ENCODE measurements around the gene ORM1. TPM values are rescaled to one million over a fixed set of nuclear protein-coding genes. Genes with fewer than 3 reads are reported as not detected.

ORM1 gene
- total RNA-seq, 1 donor from 2014 or later, result not detected

DNA sequence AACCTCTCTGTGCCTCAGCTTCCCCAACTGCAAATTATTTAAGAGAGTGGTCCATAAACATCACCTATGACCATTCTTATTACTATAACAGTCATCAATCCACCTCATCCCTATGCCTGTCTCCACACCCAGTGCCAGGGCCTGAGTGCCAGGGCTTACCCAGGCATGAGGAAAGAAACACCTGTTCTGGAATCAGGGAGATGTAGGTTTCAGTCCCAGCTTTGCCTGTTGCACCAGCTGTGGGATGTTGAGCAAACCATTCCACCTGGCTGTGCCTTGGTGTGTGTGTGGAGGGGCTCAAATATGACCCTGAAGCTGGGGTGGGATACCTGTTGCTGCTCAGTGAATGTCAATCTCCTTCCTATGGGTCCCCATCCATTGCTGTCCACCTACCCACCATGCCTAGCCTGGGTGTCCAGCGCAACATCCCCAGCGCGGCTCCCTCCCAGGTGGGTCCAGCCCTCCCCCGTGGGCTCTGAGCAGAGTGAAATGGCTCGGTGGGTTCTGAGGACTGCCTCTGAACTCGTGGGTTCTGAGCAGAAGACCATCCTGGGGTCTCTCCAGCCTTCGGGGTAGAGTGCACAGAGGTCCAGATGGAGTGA is 48.5 kb downstream of the ORM1 start:
- Mint-ChIP-seq H3K27ac (ENCODE audit: unreplicated experiment) (peak overlapping the region; percentile 50), H3K4me3 (no peak overlapping the region), H3K4me1 (peaks cover 29% of the 10 kb centered on the region), H3K9me3 (peaks cover 4% of the 10 kb centered on the region), H3K27me3 (ENCODE audit: low read depth) (no peaks in the 10 kb centered on the region), H3K36me3 (ENCODE audit: low read depth) (peaks cover 5% of the 10 kb centered on the region)
- TF ChIP-seq, protein P1, sequence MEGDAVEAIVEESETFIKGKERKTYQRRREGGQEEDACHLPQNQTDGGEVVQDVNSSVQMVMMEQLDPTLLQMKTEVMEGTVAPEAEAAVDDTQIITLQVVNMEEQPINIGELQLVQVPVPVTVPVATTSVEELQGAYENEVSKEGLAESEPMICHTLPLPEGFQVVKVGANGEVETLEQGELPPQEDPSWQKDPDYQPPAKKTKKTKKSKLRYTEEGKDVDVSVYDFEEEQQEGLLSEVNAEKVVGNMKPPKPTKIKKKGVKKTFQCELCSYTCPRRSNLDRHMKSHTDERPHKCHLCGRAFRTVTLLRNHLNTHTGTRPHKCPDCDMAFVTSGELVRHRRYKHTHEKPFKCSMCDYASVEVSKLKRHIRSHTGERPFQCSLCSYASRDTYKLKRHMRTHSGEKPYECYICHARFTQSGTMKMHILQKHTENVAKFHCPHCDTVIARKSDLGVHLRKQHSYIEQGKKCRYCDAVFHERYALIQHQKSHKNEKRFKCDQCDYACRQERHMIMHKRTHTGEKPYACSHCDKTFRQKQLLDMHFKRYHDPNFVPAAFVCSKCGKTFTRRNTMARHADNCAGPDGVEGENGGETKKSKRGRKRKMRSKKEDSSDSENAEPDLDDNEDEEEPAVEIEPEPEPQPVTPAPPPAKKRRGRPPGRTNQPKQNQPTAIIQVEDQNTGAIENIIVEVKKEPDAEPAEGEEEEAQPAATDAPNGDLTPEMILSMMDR (conservative IDR thresholded peaks at IDR 0.05), result no peak
- DNase-seq (ENCODE audit: low read depth, low spot score), result no peak

DNA sequence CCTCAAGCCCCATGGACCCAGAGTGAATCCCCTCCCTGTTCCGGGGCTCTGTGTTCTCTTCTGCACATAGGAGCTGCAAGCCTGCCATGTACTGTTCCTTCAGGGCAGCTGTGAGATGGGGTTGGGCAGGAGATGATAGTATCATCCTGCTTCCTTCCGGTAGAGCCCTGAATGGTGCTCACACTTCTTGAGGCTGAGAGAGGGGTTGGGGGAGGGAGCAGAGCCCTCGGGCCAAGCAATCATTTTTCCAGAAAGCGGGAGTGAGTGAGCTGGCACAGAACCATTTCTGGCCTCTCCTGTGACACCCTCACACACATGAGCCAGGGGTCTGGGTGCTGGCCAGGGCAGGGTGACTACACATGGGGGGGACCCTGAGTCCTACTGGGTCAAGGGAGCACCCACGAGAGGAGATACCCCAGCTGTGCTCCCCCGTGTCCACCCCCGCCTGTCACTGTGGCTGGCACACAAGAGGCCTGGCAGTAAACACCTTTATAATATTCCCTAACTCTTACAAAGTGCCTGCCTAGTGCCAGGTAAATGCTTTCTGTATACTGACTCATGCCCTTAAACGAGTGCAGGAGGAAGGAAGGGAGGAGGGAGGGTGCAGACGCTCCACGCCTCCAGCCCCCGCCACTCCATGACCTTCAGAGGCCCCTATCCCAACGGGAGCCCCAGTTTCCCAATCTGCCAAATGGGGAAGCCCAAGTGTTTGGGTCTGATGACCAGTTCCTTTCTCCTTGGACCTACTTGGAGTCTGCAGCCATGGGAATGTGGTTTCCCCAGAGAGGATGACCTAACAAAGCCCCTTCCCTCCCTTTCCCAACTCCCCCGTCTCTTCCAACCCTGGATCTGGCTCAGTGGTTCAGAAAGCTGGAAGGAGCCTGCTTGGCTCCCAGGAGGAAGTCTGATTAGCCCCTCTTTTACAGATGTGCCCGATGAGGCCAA is 49.3 kb downstream of the ORM1 start:
- H3K4me3 Mint-ChIP-seq, result no peak overlapping the region
- H3K27ac Mint-ChIP-seq (ENCODE audit: unreplicated experiment), result peak overlapping the region; percentile 57
- H3K9me3 Mint-ChIP-seq, result peaks cover 4% of the 10 kb centered on the region
- peaks cover 5% of the 10 kb centered on the region for H3K36me3 Mint-ChIP-seq (ENCODE audit: low read depth)
- H3K4me1 Mint-ChIP-seq, result peaks cover 29% of the 10 kb centered on the region
- no peak for DNase-seq (ENCODE audit: low read depth, low spot score)
- no peaks in the 10 kb centered on the region for H3K27me3 Mint-ChIP-seq (ENCODE audit: low read depth)
- TF ChIP-seq, protein P1 (conservative IDR thresholded peaks at IDR 0.05), result no peak

DNA sequence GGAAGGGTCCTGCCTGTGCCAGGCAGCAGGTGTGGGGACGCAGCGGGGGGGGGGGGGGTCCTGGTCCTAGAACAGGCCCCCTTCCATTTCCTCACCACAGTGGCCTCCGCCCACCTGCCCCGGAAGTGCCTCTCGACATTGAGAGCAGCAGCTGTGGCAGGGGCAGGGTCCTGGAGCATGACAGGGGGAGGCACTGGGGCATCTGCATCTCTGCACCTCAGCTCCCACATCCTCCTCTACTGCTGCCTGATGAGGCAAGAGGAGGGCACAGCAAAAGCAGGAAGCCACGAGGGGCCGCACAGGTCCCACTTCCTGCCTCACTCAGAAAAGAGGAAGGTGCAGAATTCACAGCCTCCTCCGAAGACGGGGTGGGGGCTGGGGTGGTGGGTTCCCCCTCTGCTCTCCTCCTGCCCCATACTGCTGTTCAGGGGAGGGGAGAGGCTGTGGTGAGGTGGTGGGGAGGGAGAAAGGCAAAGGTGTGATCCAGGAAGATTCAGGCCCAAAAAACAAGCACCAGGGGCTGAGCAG is 50.1 kb downstream of the ORM1 start:
- Mint-ChIP-seq H3K36me3 (ENCODE audit: low read depth) (peaks cover 5% of the 10 kb centered on the region), H3K27ac (ENCODE audit: unreplicated experiment) (no peak overlapping the region), H3K27me3 (ENCODE audit: low read depth) (no peaks in the 10 kb centered on the region), H3K4me3 (no peak overlapping the region), H3K4me1 (peaks cover 29% of the 10 kb centered on the region), H3K9me3 (peaks cover 4% of the 10 kb centered on the region)
- no peak for DNase-seq (ENCODE audit: low read depth, low spot score)
- TF ChIP-seq, protein P1 (conservative IDR thresholded peaks at IDR 0.05), result no peak

DNA sequence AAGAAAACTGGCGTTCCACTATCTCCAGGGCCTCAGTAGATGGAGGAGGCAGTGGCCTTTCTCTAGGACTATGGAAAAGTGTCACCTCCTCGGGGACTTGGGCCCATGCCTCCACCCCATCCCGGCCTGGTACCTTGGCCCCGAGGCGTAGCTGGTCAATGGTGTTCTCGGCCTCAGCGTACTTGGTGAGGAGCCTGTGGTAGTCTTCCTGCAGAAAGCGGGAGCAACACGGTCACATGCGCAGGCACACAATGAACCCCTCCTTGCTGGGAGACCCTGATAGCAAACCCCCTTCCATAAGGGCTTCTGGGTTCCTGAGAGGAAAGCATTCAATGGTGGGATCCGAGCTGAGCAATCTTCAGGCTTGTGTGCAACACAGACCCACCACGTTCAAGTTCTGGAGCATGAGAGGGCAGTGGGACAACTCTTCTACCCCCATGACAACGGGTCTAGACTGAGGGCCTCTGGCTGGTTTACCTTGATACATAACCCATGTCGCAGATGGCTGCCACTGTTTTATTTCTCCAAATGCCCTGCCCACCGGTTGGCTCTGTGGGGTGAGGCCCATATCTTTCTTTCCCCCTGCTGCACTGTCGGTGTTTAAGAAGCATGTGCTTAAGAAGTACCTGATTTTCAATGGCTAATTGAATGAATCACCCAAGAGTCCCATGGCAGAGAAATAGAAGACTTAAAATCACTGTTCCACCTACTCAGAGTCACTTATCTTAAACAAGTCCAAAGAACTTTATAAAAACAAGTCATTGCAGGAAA is 51.2 kb downstream of the ORM1 start:
- peaks cover 5% of the 10 kb centered on the region for H3K36me3 Mint-ChIP-seq (ENCODE audit: low read depth)
- no peak for DNase-seq (ENCODE audit: low read depth, low spot score)
- no peaks in the 10 kb centered on the region for H3K27me3 Mint-ChIP-seq (ENCODE audit: low read depth)
- H3K27ac Mint-ChIP-seq (ENCODE audit: unreplicated experiment), result no peak overlapping the region
- peaks cover 4% of the 10 kb centered on the region for H3K9me3 Mint-ChIP-seq
- no peak overlapping the region for H3K4me3 Mint-ChIP-seq
- H3K4me1 Mint-ChIP-seq, result peaks cover 29% of the 10 kb centered on the region
- TF ChIP-seq, protein P1 (conservative IDR thresholded peaks at IDR 0.05), result no peak

DNA sequence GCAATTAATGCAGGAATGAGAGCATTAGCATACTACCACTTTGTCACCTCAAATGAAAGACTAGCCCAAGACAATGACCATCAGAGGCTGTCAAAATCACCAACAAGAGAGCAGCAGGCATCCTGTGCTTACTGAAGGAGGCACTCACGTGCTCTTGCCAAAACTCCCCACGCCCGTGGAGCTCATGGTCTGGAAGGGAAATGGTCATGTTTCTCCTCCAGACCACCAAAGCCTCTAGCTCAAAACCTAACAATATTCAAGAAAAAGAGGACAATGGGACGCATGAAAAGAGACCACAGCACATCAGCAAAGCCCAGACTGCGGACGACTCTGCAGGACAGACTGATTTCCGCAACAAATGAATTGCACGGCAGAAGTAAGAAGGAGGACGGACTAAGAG is 52.0 kb downstream of the ORM1 start:
- TF ChIP-seq, protein P1 (conservative IDR thresholded peaks at IDR 0.05), result no peak
- Mint-ChIP-seq H3K4me1 (peaks cover 23% of the 10 kb centered on the region), H3K9me3 (no peaks in the 10 kb centered on the region), H3K27me3 (ENCODE audit: low read depth) (no peaks in the 10 kb centered on the region), H3K27ac (ENCODE audit: unreplicated experiment) (peak overlapping the region; percentile 4), H3K36me3 (ENCODE audit: low read depth) (no peaks in the 10 kb centered on the region), H3K4me3 (no peak overlapping the region)
- no peak for DNase-seq (ENCODE audit: low read depth, low spot score)
